Vagina (tissue), 2 donors: ENCODE data around the gene RAB22A. TPM values are rescaled to one million over a fixed set of nuclear protein-coding genes. Genes with fewer than 3 reads are reported as not detected.

Source experiments
- DNase-seq, 2 donors: peaks; one replicate each; pipeline ENCODE4 v3.0.0-alpha.2; 2017; ENCODE audit errors: extremely low spot score in 2 of 2
- H3K27ac ChIP-seq: fragments of 200-600 bp; sonication (generic); one replicate; pipeline ENCODE4 v1.5.1; 2019
- H3K27me3 ChIP-seq: fragments of 200-600 bp; sonication (generic); one replicate; pipeline ENCODE4 v1.5.1; 2019
- H3K36me3 ChIP-seq, 2 donors: fragments of 200-600 bp; sonication (generic); one replicate each; pipeline ENCODE4 v1.5.1; 2017 to 2019
- H3K4me1 ChIP-seq: fragments of 200-600 bp; sonication (generic); one replicate; pipeline ENCODE4 v1.5.1; 2019
- H3K4me3 ChIP-seq, 2 donors: fragments of 200-600 bp; sonication (generic); 1 replicate in 1 of 2; 2 replicates in 1 of 2; pipeline ENCODE4 v1.5.1; 2016 to 2019
- H3K9me3 ChIP-seq: fragments of 200-600 bp; sonication (generic); one replicate; pipeline ENCODE4 v1.5.1; 2019
- POLR2A ChIP-seq, 2 donors: fragments of 450-650 bp; IDR thresholded peaks; one replicate each; pipeline ENCODE4 v1.6.1; 2017; ENCODE audit warnings: antibody characterized with exemption in 2 of 2, mild to moderate bottlenecking in 2 of 2, moderate library complexity in 2 of 2
- POLR2AphosphoS5 ChIP-seq, 2 donors: sonication (generic); formaldehyde crosslinking; IDR thresholded peaks; one replicate each; pipeline ENCODE4 v1.9.0; 2017; ENCODE audit warnings: antibody characterized with exemption in 2 of 2, mild to moderate bottlenecking in 2 of 2, low read depth in 1 of 2; ENCODE audit not compliant: insufficient read depth in 1 of 2
- intact Hi-C: fragments of 100-400 bp; cut with DNase I; formaldehyde crosslinking; loops from one replicate; pipeline ENCODE4 v1.15.1; 2023
- total RNA-seq: library from RNA; depleted of rRNA; stranded (reverse); fragments of >200 nt; gene quantifications from one replicate; pipeline ENCODE4 v1.2.3, GENCODE V29; 2016
- TF ChIP-seq, protein P1 (sequence below), 3 experiments: fragments of 450-650 bp in 2 of 3; fragments of 200-600 bp in 1 of 3; sonication (generic) in 1 of 3; IDR thresholded peaks; one replicate each; pipeline ENCODE4 v1.5.1; 2017 to 2019; ENCODE audit warnings: antibody characterized with exemption in 3 of 3, mild to moderate bottlenecking in 2 of 3, moderate library complexity in 2 of 3

RAB22A gene
- total RNA-seq, 1 donor from 2014 or later: 15.2 TPM

DNA sequence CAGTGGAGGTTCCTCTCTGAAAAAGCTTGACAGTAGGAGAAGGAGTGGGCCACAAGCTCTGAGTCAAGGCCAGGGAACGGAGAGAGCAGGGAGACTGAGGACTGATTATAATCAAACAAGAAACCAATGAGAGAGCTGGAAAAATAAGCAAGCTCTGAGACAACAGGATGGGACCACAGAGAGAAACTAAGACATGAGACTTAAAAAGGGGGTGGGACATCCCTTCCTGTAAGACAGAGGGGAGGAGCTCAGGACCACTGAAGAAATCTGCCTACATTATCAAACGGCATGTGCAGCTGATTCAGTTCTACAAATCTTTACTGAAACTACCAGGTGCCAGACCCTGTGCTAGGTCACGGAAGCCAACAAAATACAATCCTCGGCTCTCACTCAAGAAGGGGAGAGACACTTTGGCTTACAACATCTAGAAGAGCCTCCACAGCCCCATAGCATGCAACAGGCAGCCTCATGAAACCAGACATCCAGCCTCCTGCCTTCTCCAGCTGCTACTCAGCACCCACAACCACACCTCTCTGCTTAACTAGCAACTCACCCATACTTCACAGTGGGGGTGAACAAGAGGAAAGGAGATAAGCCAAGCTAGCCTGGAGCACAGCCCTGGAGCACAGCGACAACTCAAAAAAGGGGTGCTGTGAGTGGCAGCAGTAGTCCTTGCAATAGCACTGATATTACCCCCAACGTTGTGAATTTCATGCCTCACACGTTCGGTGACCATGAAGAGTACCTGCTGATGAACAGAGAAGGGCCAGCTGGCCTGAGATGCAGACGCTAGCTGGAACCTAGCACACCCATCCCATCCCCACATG is 41.9 kb upstream of the RAB22A start:
- H3K4me1 ChIP-seq: no peaks in the 10 kb centered on the region
- intact Hi-C loops: no loop called here
- H3K27ac ChIP-seq: no peak overlapping the region
- H3K9me3 ChIP-seq: no peaks in the 10 kb centered on the region
- no peaks in the 10 kb centered on the region for H3K27me3 ChIP-seq
- DNase-seq: no peak
- TF ChIP-seq, protein P1, sequence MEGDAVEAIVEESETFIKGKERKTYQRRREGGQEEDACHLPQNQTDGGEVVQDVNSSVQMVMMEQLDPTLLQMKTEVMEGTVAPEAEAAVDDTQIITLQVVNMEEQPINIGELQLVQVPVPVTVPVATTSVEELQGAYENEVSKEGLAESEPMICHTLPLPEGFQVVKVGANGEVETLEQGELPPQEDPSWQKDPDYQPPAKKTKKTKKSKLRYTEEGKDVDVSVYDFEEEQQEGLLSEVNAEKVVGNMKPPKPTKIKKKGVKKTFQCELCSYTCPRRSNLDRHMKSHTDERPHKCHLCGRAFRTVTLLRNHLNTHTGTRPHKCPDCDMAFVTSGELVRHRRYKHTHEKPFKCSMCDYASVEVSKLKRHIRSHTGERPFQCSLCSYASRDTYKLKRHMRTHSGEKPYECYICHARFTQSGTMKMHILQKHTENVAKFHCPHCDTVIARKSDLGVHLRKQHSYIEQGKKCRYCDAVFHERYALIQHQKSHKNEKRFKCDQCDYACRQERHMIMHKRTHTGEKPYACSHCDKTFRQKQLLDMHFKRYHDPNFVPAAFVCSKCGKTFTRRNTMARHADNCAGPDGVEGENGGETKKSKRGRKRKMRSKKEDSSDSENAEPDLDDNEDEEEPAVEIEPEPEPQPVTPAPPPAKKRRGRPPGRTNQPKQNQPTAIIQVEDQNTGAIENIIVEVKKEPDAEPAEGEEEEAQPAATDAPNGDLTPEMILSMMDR (IDR thresholded peaks at IDR 0.05): no peak
- no peak overlapping the region for H3K4me3 ChIP-seq
- peaks cover 0 to 17% of the 10 kb centered on the region in 2 donors for H3K36me3 ChIP-seq

DNA sequence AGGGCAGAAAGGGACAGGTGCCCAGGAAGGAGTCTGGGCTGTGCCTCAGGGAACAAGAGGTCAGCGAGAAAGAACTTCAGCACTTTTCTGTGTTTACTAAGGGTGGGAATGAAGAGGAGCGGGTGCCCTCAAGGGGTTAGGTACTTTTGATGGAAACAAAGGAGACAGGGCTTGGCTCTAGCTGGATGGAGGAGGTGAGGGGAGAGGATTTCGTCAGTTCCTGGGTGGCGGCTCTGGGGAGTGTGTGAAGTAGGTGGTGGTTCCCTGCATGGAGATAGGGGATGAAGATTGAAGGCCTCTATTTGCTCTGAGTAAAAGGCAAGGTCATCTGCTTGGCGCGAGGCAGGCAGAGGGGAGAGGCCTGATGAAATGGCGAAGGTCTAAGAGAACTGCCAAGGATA is 41.1 kb upstream of the RAB22A start:
- intact Hi-C loops: no loop called here
- no peaks in the 10 kb centered on the region for H3K9me3 ChIP-seq

DNA sequence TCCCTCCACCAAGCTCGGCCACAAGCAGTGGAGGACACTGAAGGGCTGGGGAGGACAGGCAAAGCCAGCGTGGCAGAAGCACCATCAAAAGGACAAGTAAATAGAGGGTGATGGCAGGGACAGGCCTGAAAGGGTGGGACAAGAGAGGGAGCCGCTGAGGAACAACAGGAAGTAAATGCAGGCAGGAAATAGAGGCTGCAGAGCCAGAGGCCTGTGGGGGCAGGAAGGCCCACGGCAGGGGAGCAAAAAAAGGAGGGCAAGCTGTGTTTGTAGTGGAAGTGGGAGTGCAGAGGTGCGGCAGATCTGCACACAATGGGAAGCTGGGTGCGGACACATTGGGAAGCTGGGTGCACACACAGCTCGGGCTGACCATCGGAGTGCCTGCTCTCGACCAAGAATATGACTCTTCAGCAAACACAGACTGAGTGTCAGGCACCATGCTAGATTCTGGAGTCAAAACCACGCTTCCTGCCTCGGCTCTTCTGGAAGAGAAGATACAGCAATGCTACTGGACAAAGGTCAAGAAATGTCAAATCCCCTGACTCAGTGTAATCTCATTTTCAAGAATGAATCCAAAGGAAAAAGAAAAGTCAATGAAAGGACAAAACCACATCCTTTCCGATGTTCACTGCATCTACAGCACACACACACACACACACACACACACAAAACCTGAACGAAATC is 40.4 kb upstream of the RAB22A start:
- peaks cover 0 to 17% of the 10 kb centered on the region in 2 donors for H3K36me3 ChIP-seq
- H3K9me3 ChIP-seq: no peaks in the 10 kb centered on the region
- intact Hi-C loops: no loop called here
- no peak overlapping the region for H3K4me3 ChIP-seq
- H3K4me1 ChIP-seq: no peaks in the 10 kb centered on the region
- H3K27me3 ChIP-seq: no peaks in the 10 kb centered on the region
- TF ChIP-seq POLR2A (IDR thresholded peaks at IDR 0.05) (no peak), POLR2AphosphoS5 (IDR thresholded peaks at IDR 0.05; ENCODE audit: insufficient read depth in 1 of 2, low read depth in 1 of 2) (no peak)
- TF ChIP-seq, protein P1 (IDR thresholded peaks at IDR 0.05): no peak
- DNase-seq: no peak
- H3K27ac ChIP-seq: no peak overlapping the region

More for the DNA sequence above, 41.1 kb upstream of the RAB22A start:
- Histone ChIP-seq H3K27me3 (no peaks in the 10 kb centered on the region), H3K36me3 (peaks cover 0 to 17% of the 10 kb centered on the region in 2 donors), H3K4me1 (no peaks in the 10 kb centered on the region), H3K4me3 (no peak overlapping the region), H3K27ac (no peak overlapping the region)
- TF ChIP-seq POLR2A (IDR thresholded peaks at IDR 0.05): no peak
- TF ChIP-seq, protein P1 (IDR thresholded peaks at IDR 0.05): no peak
- no peak for TF ChIP-seq POLR2AphosphoS5 (IDR thresholded peaks at IDR 0.05; ENCODE audit: insufficient read depth in 1 of 2, low read depth in 1 of 2)
- DNase-seq: no peak

DNA sequence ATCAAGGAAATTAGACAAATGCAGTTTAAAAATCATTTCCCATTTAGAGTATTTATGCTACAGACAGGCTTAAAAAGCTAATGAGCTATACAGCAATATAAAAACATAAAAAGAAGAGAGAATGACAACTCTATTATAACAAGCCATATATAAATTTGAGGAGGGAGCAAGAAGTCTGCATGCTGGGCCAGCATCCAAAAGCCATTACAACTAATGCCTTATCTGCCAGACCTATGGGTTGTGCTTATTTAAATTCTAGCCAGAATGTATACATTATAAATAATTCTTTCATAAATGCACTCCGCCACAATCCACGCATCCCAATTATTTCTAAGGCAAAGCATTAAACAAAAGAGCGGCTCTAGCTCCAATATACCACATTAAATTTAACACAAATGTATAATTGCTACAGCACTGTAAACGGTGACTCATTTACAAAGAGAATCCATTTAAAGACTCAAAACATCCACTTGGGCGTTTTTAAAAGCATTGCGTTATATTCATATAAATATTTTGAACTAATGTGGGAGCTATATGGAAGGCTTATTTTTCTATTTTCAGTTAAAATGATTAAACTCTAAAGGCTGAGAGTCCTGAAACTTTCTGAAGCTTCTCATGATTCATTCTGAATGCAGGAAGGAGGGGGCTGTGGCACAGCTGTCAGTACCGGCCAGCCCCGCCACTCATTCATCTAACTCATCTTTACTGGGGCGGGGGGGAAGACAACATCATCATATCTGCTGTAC is 37.7 kb upstream of the RAB22A start:
- Histone ChIP-seq H3K36me3 (peaks cover 0 to 11% of the 10 kb centered on the region in 2 donors), H3K4me1 (no peaks in the 10 kb centered on the region), H3K27me3 (no peaks in the 10 kb centered on the region), H3K4me3 (no peak overlapping the region), H3K27ac (no peak overlapping the region), H3K9me3 (no peaks in the 10 kb centered on the region)
- DNase-seq: no peak
- TF ChIP-seq, protein P1 (IDR thresholded peaks at IDR 0.05): no peak
- TF ChIP-seq POLR2AphosphoS5 (IDR thresholded peaks at IDR 0.05; ENCODE audit: insufficient read depth in 1 of 2, low read depth in 1 of 2): no peak
- intact Hi-C loops: no loop called here
